Adrenal gland (tissue), 12 donors: ENCODE measurements around the gene TMEM59. TPM values are rescaled to one million over a fixed set of nuclear protein-coding genes. Genes with fewer than 3 reads are reported as not detected.

ENCODE experiments used
- DNase-seq, 7 donors: peaks; one replicate each; pipeline ENCODE4 v3.0.0-alpha.2; 2019 to 2020
- H3K27ac ChIP-seq, 5 donors: fragments of 200-600 bp; sonication (generic) in 4 of 5; 1 replicate in 3 of 5; 2 replicates in 2 of 5; pipeline versions ENCODE4 v1.5.1 to v1.8.0; 2016 to 2020; ENCODE audit warnings: mild to moderate bottlenecking in 1 of 5
- H3K27me3 ChIP-seq: fragments of 200-600 bp; 2 replicates; pipeline ENCODE4 v1.8.0; 2021
- H3K36me3 ChIP-seq, 2 donors: fragments of 200-600 bp; replicated peaks in 1 of 2; 1 replicate in 1 of 2; 2 replicates in 1 of 2; pipeline versions ENCODE4 v1.5.1 to v1.8.0; 2018 to 2022
- H3K4me1 ChIP-seq, 2 donors: fragments of 200-600 bp; replicated peaks in 1 of 2; 1 replicate in 1 of 2; 2 replicates in 1 of 2; pipeline versions ENCODE4 v1.5.1 to v1.8.0; 2018 to 2021
- H3K4me3 ChIP-seq, 4 donors: fragments of 200-600 bp; sonication (generic) in 3 of 4; one replicate each; pipeline ENCODE4 v1.5.1; 2016 to 2018
- H3K9me3 ChIP-seq, 3 donors: fragments of 200-600 bp; sonication (generic) in 1 of 3; replicated peaks in 1 of 3; 1 replicate in 2 of 3; 2 replicates in 1 of 3; pipeline versions ENCODE4 v1.5.1 to v1.8.0; 2016 to 2021
- POLR2A ChIP-seq, 2 donors: fragments of 450-650 bp; IDR thresholded peaks; one replicate each; pipeline ENCODE4 v1.6.1; 2017; ENCODE audit warnings: antibody characterized with exemption in 2 of 2, mild to moderate bottlenecking in 2 of 2, moderate library complexity in 1 of 2
- WGBS, 4 donors: extraction: QIAGEN DNeasy Blood & Tissue Kit in 2 of 4; methylation state at CpG; one replicate each; pipeline versions ENCODE4 v1.1.5 to v1.1.7; 2013 to 2017; 5-methylcytosine and 5-hydroxymethylcytosine counted together
- intact Hi-C, 2 donors: fragments of 100-400 bp; cut with DNase I; formaldehyde crosslinking; loops; one replicate each; pipeline versions ENCODE4 v1.14.1 to v1.15.0; 2022 to 2023
- polyA plus RNA-seq, 3 donors: library from polyadenylated mRNA; stranded (reverse); fragments of 200-250 nt in 2 of 3; fragments of 350-450 nt in 1 of 3; fragmentation: Illumina TruSeq in 1 of 3; extraction: RNeasy Lipid Tissue Mini Kit (QIAGEN cat#74804) in 1 of 3; gene quantifications; one replicate each; pipeline ENCODE4 v1.2.3, GENCODE V29; 2013 to 2014
- total RNA-seq, 9 donors: library from RNA; depleted of rRNA in 4 of 9; stranded (reverse); fragments of >200 nt in 4 of 9; fragments of 120-200 nt in 1 of 9; fragmentation: NEBNext Ultra II Directional in 1 of 9; extraction: Animal tissue kit (Norgen Biotek cat#: 25700) in 1 of 9; gene quantifications; one replicate each; pipeline versions ENCODE4 v1.1.0 to v1.2.4, GENCODE V29; 2013 to 2023
- TF ChIP-seq, protein P1 (sequence below), 6 experiments: fragments of 450-650 bp in 4 of 6; fragments of 200-600 bp in 2 of 6; sonication (generic) in 1 of 6; IDR thresholded peaks; 1 replicate in 5 of 6; 2 replicates in 1 of 6; pipeline versions ENCODE4 v1.5.1 to v1.8.0; 2016 to 2021; ENCODE audit warnings: antibody characterized with exemption in 6 of 6, mild to moderate bottlenecking in 2 of 6, moderate library complexity in 1 of 6
- donor health status: healthy with polysubstance abuse.
- donor health status: Bipolar disorder and iron deficiency.
- donor health status: DM: yes; HTN: yes; CAD: no.
- donor health status: DM: no; HTN: no; CAD: no.
- donor health status: DM: no; HTN: no; CAD: no.
- donor health status: DM: yes; HTN: yes; CAD: no.

TMEM59 gene
- total and polyA plus RNA-seq, 12 donors, result 96.8 to 736 (median 473) TPM

DNA sequence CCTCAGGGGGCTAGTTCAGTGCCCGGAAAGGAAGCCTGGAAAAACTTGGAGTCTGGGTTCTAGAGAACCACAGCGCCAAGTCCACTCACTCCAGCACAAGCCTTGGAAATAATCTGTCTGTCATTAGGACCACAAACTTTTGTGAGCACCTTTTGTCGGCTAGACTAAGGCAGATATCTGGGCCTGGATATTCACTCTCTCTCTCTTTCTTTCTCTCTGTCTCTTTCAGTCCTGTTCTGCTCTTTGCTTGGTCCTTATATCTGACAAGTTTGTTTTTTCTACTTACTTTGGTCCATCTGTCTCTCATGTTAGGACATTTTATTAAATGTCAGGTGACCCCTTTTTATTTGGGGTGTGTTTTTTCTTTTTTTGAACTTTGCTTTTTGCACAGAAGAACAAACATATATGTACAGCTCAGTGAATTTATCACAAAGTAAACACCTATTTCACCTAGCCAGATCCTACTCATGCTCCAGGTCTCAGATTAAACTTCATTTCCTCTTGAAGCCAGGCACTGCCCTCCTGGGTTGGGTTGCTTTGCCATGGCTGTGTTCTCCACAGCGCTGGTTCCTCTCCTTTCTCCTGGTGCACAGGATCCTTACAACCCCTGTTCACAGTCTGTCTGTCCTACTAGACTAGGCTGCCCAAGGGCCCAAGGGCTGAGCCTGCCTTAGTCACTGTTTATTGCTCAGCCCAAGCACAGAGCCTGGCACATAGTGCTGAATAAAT, 41.2 kb upstream of the TMEM59 start:
- Histone ChIP-seq H3K4me1 (peaks cover 12 to 25% of the 10 kb centered on the region in 2 donors), H3K36me3 (no peaks in the 10 kb centered on the region), H3K9me3 (no peaks in the 10 kb centered on the region), H3K27me3 (no peaks in the 10 kb centered on the region), H3K4me3 (no peak overlapping the region), H3K27ac (no peak overlapping the region)
- no peak for DNase-seq
- intact Hi-C loops, result no loop called here
- TF ChIP-seq, protein P1, sequence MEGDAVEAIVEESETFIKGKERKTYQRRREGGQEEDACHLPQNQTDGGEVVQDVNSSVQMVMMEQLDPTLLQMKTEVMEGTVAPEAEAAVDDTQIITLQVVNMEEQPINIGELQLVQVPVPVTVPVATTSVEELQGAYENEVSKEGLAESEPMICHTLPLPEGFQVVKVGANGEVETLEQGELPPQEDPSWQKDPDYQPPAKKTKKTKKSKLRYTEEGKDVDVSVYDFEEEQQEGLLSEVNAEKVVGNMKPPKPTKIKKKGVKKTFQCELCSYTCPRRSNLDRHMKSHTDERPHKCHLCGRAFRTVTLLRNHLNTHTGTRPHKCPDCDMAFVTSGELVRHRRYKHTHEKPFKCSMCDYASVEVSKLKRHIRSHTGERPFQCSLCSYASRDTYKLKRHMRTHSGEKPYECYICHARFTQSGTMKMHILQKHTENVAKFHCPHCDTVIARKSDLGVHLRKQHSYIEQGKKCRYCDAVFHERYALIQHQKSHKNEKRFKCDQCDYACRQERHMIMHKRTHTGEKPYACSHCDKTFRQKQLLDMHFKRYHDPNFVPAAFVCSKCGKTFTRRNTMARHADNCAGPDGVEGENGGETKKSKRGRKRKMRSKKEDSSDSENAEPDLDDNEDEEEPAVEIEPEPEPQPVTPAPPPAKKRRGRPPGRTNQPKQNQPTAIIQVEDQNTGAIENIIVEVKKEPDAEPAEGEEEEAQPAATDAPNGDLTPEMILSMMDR (IDR thresholded peaks at IDR 0.05), result no peak
- WGBS, 4 donors, result 93 to 96% (median 94%) methylated on average over 4 of the region's 4 CpGs

DNA sequence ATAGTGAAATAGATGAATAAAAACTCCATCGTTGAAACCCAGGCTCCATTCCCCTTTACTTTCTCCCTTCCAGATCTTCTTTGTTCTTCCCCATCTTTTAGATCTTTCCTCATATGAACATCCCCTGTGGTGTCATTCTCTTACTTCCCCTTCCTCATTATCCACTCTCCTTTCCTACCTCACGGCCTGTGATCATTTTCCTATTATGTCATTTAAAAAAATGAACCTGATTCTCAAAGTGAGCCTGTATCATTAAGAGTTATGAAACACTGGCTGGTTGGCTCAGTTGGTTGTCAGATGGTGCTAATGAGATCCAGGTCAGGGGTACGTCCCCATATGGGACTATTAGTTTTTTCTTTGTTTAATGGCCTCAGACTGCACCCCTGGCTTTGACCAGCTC, 38.7 kb upstream of the TMEM59 start:
- H3K9me3 ChIP-seq, result no peaks in the 10 kb centered on the region
- no peaks in the 10 kb centered on the region for H3K27me3 ChIP-seq
- no peak overlapping the region for H3K4me3 ChIP-seq
- no peak for DNase-seq
- WGBS, 4 donors, result 85 to 93% (median 86%) methylated on average over 3 of the region's 3 CpGs
- TF ChIP-seq POLR2A (IDR thresholded peaks at IDR 0.05), result no peak
- TF ChIP-seq, protein P1 (IDR thresholded peaks at IDR 0.05), result no peak
- intact Hi-C loops, result no loop called here
- peaks cover 12 to 18% of the 10 kb centered on the region in 2 donors for H3K4me1 ChIP-seq
- H3K36me3 ChIP-seq, result no peaks in the 10 kb centered on the region
- H3K27ac ChIP-seq, result no peak overlapping the region

DNA sequence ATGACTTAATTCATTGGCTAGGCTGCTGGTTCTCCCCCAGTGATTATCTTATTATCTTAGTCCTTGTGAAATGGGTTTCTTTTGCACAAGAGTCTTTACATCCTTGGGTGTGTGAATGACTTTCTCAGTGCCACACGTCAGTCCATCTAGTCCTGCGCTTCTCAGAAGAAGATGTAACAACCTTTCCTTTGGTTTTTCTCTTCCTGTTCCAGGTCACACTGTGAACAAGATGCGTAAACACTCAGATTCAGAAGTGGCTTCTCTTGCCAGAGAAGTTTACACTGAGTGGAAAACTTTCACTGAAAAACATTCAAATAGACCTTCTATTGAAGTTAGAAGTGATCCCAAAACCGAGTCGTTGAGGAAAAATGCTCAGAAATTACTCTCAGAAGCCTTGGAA, 35.4 kb upstream of the TMEM59 start:
- Histone ChIP-seq H3K27ac (no peak overlapping the region), H3K4me3 (no peak overlapping the region), H3K36me3 (no peaks in the 10 kb centered on the region), H3K9me3 (no peaks in the 10 kb centered on the region), H3K4me1 (no peaks in the 10 kb centered on the region), H3K27me3 (no peaks in the 10 kb centered on the region)
- DNase-seq, result no peak
- WGBS, 4 donors, result 91 to 95% (median 93%) methylated on average over 5 of the region's 5 CpGs
- TF ChIP-seq, protein P1 (IDR thresholded peaks at IDR 0.05), result no peak
- no peak for TF ChIP-seq POLR2A (IDR thresholded peaks at IDR 0.05)
- intact Hi-C loops, result loop anchor here in 1 of 2 donors (10.0 kb wide), 1 partner anchor 224 kb away; no protein-coding TSS in a partner anchor

DNA sequence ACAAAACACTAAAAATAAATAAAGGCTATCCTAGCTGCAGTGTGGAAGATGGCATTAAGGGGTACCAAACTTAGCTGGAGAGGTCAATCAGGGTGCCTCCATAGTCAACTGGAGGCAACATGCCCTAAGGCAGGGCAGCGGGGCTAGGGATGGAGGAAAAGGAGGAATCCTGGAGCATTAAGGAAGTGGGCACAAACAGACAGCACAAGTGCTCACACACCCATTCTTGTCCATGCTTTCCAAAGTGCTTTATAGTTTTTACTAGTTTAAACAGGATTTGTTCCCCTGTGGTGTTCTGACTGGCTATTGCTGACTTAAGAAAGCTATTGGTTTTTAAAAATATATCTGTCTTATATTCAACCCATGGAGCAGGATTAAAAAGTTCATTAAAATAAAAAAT, 33.8 kb upstream of the TMEM59 start:
- Histone ChIP-seq H3K36me3 (no peaks in the 10 kb centered on the region), H3K27me3 (no peaks in the 10 kb centered on the region), H3K4me3 (no peak overlapping the region), H3K27ac (no peak overlapping the region), H3K9me3 (no peaks in the 10 kb centered on the region), H3K4me1 (no peaks in the 10 kb centered on the region)
- DNase-seq, result no peak
- no peak for TF ChIP-seq POLR2A (IDR thresholded peaks at IDR 0.05)
- TF ChIP-seq, protein P1 (IDR thresholded peaks at IDR 0.05), result no peak
- intact Hi-C loops, result loop anchor here in 1 of 2 donors (10.0 kb wide), 1 partner anchor 222 kb away; no protein-coding TSS in a partner anchor
- whole genome bisulfite sequencing, 4 donors, result 92 to 100% (median 93%) methylated on average over 1 of the region's 1 CpG
